H1 (cell line): ENCODE results near the gene SDC4. TPM values are rescaled to one million over a fixed set of nuclear protein-coding genes. Genes with fewer than 3 reads are reported as not detected.

Experiments used
- BACH1 ChIP-seq: IDR thresholded peaks from 2 replicates; pipeline ENCODE4 v1.6.1; 2012; ENCODE audit warnings: low read length, improper control_type of control experiment
- EGR1 ChIP-seq: IDR thresholded peaks from 2 replicates; pipeline ENCODE4 v1.6.1; 2011; ENCODE audit warnings: low read depth, low read length, borderline replicate concordance
- NANOG ChIP-seq: IDR thresholded peaks from 2 replicates; pipeline ENCODE4 v1.6.1; 2011; ENCODE audit warnings: low read length, low read depth, mild to moderate bottlenecking, inconsistent platforms; ENCODE audit not compliant: insufficient read depth, poor library complexity, severe bottlenecking
- RBBP5 ChIP-seq: IDR thresholded peaks from 2 replicates; pipeline ENCODE4 v1.7.1; 2012; ENCODE audit warnings: low read depth, mild to moderate bottlenecking, inconsistent platforms, low read length, moderate library complexity, borderline replicate concordance
- RXRA ChIP-seq: IDR thresholded peaks from 2 replicates; pipeline ENCODE4 v1.6.1; 2011; ENCODE audit warnings: low read depth, mild to moderate bottlenecking, low read length, moderate library complexity; ENCODE audit not compliant: insufficient read depth
- SP1 ChIP-seq: IDR thresholded peaks from 2 replicates; pipeline ENCODE4 v1.6.1; 2011; ENCODE audit warnings: low read depth, low read length
- polyA plus RNA-seq, 7 experiments: library from polyadenylated mRNA; depleted of rRNA in 3 of 7; stranded (reverse) in 5 of 7; unstranded in 2 of 7; fragments of >200 nt in 5 of 7; fragments of 200-250 nt in 2 of 7; gene quantifications; 1 replicate in 5 of 7; 2 replicates in 1 of 7; 4 replicates in 1 of 7; pipeline versions ENCODE4 v1.2.1 to v1.2.3, GENCODE V29; 2011 to 2013; ENCODE audit warnings: missing spikeins in 2 of 7, mixed read lengths in 2 of 7
- total RNA-seq: library from RNA; stranded (reverse); fragmentation: NEBNext Ultra II Directional; extraction: Animal tissue kit (Norgen Biotek cat#: 25700); gene quantifications from 2 replicates; pipeline ENCODE4 v1.2.1, GENCODE V29; 2021
- TF ChIP-seq, protein P1 (sequence below): IDR thresholded peaks from 2 replicates; pipeline ENCODE4 v1.6.1; 2012; ENCODE audit warnings: inconsistent platforms
- TF ChIP-seq, protein P2 (sequence below): IDR thresholded peaks from 2 replicates; pipeline ENCODE4 v1.6.1; 2012; ENCODE audit warnings: inconsistent platforms
- TF ChIP-seq, protein P3 (sequence below): fragments of 300-600 bp; sonication (generic); IDR thresholded peaks from 2 replicates; pipeline ENCODE4 v1.7.1; 2012; ENCODE audit warnings: low read length, moderate library complexity, mild to moderate bottlenecking, inconsistent platforms; ENCODE audit not compliant: insufficient replicate concordance

Gene SDC4
- total and polyA plus RNA-seq, 2 of the 8 experiments (the other 6 are each of a cell fraction or from before 2014, with no cell fraction given): 34.6 to 60.2 TPM

DNA sequence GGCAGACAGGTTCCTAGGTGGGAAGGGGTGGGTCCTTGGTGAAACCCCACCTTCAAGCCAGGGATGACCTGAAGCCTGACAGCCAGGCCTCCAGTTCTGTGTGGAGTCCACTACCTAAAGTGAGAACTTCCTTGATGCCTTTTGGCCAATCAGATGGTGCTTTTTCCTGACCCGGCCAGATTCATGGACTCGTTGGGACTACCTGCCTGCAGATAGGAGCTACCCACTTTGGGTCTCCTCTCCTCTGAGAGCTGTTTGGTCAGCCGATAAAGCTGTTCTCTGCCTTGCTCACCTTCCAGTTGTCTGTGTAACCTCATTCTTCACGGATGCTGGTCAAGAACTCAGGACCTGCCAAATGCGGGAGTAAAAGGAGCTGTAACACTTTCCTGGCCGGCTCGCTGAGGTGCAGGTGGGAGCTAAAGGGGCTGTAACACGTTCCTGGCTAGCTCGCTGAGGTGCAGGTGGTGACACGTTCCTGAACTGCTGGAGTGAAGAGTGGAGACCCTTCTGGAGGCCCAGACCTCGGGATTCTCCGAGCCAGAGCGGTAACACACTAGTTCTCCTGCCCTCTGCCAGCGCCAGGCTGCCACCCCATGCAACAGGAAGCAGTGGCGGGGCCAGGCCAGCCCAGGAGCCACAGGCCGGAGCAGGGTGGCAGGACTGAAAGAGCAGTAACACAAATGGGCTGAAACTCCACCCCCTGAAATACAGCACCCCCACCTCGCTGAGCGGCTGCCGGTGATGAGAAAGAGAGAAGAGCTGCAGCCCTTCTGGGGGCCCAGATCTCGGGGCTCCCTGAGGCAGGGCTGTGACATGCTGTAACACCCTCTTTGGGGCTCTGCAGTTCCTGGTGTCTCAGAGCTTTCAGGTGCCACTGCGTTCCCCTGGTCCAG, 46.2 kb upstream of the SDC4 start (continued):
- TF ChIP-seq NANOG: no peak
- no peak for TF ChIP-seq RXRA
- TF ChIP-seq SP1: no peak
- TF ChIP-seq, protein P1, sequence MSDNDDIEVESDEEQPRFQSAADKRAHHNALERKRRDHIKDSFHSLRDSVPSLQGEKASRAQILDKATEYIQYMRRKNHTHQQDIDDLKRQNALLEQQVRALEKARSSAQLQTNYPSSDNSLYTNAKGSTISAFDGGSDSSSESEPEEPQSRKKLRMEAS: no peak
- TF ChIP-seq EGR1: no peak
- TF ChIP-seq, protein P2, sequence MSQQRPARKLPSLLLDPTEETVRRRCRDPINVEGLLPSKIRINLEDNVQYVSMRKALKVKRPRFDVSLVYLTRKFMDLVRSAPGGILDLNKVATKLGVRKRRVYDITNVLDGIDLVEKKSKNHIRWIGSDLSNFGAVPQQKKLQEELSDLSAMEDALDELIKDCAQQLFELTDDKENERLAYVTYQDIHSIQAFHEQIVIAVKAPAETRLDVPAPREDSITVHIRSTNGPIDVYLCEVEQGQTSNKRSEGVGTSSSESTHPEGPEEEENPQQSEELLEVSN: no peak
- no peak for TF ChIP-seq RBBP5
- TF ChIP-seq, protein P3, sequence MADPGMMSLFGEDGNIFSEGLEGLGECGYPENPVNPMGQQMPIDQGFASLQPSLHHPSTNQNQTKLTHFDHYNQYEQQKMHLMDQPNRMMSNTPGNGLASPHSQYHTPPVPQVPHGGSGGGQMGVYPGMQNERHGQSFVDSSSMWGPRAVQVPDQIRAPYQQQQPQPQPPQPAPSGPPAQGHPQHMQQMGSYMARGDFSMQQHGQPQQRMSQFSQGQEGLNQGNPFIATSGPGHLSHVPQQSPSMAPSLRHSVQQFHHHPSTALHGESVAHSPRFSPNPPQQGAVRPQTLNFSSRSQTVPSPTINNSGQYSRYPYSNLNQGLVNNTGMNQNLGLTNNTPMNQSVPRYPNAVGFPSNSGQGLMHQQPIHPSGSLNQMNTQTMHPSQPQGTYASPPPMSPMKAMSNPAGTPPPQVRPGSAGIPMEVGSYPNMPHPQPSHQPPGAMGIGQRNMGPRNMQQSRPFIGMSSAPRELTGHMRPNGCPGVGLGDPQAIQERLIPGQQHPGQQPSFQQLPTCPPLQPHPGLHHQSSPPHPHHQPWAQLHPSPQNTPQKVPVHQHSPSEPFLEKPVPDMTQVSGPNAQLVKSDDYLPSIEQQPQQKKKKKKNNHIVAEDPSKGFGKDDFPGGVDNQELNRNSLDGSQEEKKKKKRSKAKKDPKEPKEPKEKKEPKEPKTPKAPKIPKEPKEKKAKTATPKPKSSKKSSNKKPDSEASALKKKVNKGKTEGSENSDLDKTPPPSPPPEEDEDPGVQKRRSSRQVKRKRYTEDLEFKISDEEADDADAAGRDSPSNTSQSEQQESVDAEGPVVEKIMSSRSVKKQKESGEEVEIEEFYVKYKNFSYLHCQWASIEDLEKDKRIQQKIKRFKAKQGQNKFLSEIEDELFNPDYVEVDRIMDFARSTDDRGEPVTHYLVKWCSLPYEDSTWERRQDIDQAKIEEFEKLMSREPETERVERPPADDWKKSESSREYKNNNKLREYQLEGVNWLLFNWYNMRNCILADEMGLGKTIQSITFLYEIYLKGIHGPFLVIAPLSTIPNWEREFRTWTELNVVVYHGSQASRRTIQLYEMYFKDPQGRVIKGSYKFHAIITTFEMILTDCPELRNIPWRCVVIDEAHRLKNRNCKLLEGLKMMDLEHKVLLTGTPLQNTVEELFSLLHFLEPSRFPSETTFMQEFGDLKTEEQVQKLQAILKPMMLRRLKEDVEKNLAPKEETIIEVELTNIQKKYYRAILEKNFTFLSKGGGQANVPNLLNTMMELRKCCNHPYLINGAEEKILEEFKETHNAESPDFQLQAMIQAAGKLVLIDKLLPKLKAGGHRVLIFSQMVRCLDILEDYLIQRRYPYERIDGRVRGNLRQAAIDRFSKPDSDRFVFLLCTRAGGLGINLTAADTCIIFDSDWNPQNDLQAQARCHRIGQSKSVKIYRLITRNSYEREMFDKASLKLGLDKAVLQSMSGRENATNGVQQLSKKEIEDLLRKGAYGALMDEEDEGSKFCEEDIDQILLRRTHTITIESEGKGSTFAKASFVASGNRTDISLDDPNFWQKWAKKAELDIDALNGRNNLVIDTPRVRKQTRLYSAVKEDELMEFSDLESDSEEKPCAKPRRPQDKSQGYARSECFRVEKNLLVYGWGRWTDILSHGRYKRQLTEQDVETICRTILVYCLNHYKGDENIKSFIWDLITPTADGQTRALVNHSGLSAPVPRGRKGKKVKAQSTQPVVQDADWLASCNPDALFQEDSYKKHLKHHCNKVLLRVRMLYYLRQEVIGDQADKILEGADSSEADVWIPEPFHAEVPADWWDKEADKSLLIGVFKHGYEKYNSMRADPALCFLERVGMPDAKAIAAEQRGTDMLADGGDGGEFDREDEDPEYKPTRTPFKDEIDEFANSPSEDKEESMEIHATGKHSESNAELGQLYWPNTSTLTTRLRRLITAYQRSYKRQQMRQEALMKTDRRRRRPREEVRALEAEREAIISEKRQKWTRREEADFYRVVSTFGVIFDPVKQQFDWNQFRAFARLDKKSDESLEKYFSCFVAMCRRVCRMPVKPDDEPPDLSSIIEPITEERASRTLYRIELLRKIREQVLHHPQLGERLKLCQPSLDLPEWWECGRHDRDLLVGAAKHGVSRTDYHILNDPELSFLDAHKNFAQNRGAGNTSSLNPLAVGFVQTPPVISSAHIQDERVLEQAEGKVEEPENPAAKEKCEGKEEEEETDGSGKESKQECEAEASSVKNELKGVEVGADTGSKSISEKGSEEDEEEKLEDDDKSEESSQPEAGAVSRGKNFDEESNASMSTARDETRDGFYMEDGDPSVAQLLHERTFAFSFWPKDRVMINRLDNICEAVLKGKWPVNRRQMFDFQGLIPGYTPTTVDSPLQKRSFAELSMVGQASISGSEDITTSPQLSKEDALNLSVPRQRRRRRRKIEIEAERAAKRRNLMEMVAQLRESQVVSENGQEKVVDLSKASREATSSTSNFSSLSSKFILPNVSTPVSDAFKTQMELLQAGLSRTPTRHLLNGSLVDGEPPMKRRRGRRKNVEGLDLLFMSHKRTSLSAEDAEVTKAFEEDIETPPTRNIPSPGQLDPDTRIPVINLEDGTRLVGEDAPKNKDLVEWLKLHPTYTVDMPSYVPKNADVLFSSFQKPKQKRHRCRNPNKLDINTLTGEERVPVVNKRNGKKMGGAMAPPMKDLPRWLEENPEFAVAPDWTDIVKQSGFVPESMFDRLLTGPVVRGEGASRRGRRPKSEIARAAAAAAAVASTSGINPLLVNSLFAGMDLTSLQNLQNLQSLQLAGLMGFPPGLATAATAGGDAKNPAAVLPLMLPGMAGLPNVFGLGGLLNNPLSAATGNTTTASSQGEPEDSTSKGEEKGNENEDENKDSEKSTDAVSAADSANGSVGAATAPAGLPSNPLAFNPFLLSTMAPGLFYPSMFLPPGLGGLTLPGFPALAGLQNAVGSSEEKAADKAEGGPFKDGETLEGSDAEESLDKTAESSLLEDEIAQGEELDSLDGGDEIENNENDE: no peak
- no peak for TF ChIP-seq BACH1
